PC-3 (cell line): ENCODE data around the gene HMCN2. TPM values are rescaled to one million over a fixed set of nuclear protein-coding genes. Genes with fewer than 3 reads are reported as not detected.

Experiments used
- ATAC-seq: fragments of 200-7000 bp; cut with Tn5 transposase; 2 replicates; pipeline ENCODE4 v1.9.1; 2020; ENCODE audit warnings: mild to moderate bottlenecking, moderate library complexity
- BruUV-seq: library from RNA; stranded (reverse); fragments of 400-500 nt; replicated peaks from 2 replicates; lab custom pipeline; 2021; lab: Mats Ljungman, UMichigan
- CTCF ChIA-PET: fragments of 300-600 bp; sonication (Branson Sonifier 250); formaldehyde crosslinking; loops from one replicate; lab custom pipeline; 2022; ENCODE audit warnings: antibody characterized with exemption; lab: Charles Lee
- POLR2A ChIA-PET: fragments of 300-600 bp; sonication (Branson Sonifier 250); formaldehyde crosslinking; loops from one replicate; lab custom pipeline; 2022; ENCODE audit warnings: antibody characterized with exemption; ENCODE audit not compliant: unreplicated experiment; lab: Charles Lee
- DNase-seq: peaks from one replicate; pipeline ENCODE4 v3.0.0-alpha.2; 2015
- H2AFZ ChIP-seq: fragments of 300-600 bp; sonication (generic); 2 replicates; pipeline ENCODE4 v1.6.0; 2016; ENCODE audit warnings: antibody characterized with exemption, low read length
- H3F3A ChIP-seq: fragments of 300-600 bp; sonication (generic); one replicate; pipeline ENCODE4 v1.6.0; 2017; ENCODE audit warnings: antibody characterized with exemption, low read length, control low read depth, mild to moderate bottlenecking; ENCODE audit not compliant: unreplicated experiment
- H3K27ac ChIP-seq: fragments of 300-600 bp; sonication (generic); 2 replicates; pipeline ENCODE4 v1.5.1; 2016; ENCODE audit warnings: mild to moderate bottlenecking, low read length
- H3K27me3 ChIP-seq: fragments of 300-600 bp; sonication (generic); 2 replicates; pipeline ENCODE4 v1.6.1; 2016; ENCODE audit warnings: low read length, mixed read lengths
- H3K36me3 ChIP-seq: fragments of 300-600 bp; sonication (generic); 2 replicates; pipeline ENCODE4 v1.6.1; 2016; ENCODE audit warnings: low read depth, mixed run types, low read length, mixed read lengths
- H3K4me1 ChIP-seq: fragments of 300-600 bp; sonication (generic); 2 replicates; pipeline ENCODE4 v1.5.1; 2016; ENCODE audit warnings: low read length; ENCODE audit not compliant: insufficient read depth
- H3K4me2 ChIP-seq: fragments of 300-600 bp; sonication (generic); 2 replicates; pipeline ENCODE4 v1.6.0; 2016; ENCODE audit warnings: low read length
- H3K4me3 ChIP-seq: fragments of 300-600 bp; sonication (generic); 2 replicates; pipeline ENCODE4 v1.5.1; 2016; ENCODE audit warnings: mild to moderate bottlenecking, low read length, mixed read lengths
- H3K79me2 ChIP-seq: fragments of 300-600 bp; sonication (generic); 2 replicates; pipeline ENCODE4 v1.6.1; 2017; ENCODE audit warnings: low read length, mixed read lengths
- H3K9ac ChIP-seq: fragments of 300-600 bp; sonication (generic); 2 replicates; pipeline ENCODE4 v1.6.0; 2016; ENCODE audit warnings: mild to moderate bottlenecking, low read length
- H3K9me2 ChIP-seq: fragments of 300-600 bp; sonication (generic); replicated peaks from 2 replicates; pipeline ENCODE4 v1.6.1; 2016; ENCODE audit warnings: mixed run types, low read length, mixed read lengths
- H3K9me3 ChIP-seq: fragments of 300-600 bp; sonication (generic); 2 replicates; pipeline ENCODE4 v1.6.1; 2016; ENCODE audit warnings: low read length, mixed read lengths
- H4K20me1 ChIP-seq: fragments of 300-600 bp; sonication (generic); 2 replicates; pipeline ENCODE4 v1.6.1; 2016; ENCODE audit warnings: low read length, mixed read lengths
- EZH2 ChIP-seq: fragments of 300-600 bp; sonication (generic); IDR thresholded peaks from one replicate; pipeline ENCODE4 v1.6.1; 2017; ENCODE audit warnings: antibody characterized with exemption, mild to moderate bottlenecking, low read length; ENCODE audit not compliant: unreplicated experiment
- EZH2phosphoT487 ChIP-seq: fragments of 300-600 bp; sonication (generic); IDR thresholded peaks from 2 replicates; pipeline ENCODE4 v1.6.1; 2018; ENCODE audit warnings: mild to moderate bottlenecking, antibody characterized with exemption, low read length, borderline replicate concordance
- intact Hi-C: fragments of 100-400 bp; cut with micrococcal nuclease; formaldehyde crosslinking; loops from 2 replicates; pipeline ENCODE4 v1.9.0; 2023
- total RNA-seq: library from RNA; depleted of rRNA; stranded (reverse); fragments of >200 nt; gene quantifications from 2 replicates; pipeline ENCODE4 v1.2.3, GENCODE V29; 2014
- TF ChIP-seq, protein P1 (sequence below): fragments of 300-600 bp; sonication (generic); conservative IDR thresholded peaks from 2 replicates; pipeline ENCODE4 v1.5.1; 2017; ENCODE audit warnings: antibody characterized with exemption, low read depth, mild to moderate bottlenecking, low read length

The HMCN2 gene
- total RNA-seq, 1 experiment from 2014 or later = 0.11 TPM

DNA sequence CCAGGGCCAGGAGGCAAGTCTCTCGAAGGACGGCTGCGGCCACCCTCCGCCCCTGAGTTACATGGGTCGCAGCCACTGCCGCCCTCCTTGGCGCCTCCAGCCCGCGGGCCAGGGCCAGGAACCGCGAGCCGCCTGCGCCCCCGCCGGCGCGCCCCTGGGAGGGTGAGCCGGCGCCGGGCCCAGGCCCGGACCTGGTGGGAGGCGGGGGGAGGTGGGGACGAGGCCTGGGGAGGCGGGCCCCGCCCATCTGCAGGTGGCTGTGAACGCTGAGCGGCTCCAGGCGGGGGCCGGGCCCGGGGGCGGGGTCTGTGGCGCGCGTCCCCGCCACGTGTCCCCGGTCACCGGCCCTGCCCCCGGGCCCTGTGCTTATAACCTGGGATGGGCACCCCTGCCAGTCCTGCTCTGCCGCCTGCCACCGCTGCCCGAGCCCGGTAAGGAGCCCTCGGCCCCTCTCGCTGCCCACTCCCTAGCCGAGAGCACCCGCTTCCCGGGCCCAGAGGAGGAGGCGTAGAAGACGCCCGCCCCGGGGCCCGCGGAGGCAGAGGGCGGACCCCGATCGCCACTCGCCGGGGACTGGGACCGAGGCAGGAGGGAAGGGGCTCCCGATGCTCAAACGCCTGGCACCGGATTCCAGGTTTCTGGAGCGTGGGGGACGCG is 179.1 kb downstream of the HMCN2 start, which contains the start of gene ASS1:
ASS1 (plus strand) TSS at position 397 of the 657 bp plus-strand sequence. CDS start 7,268 bp downstream, outside the sequence.
- ChIA-PET POLR2A (no interaction called here), CTCF (no interaction called here)
- ATAC-seq (peak; percentile 79), DNase-seq (peak; percentile 69)
- Histone ChIP-seq H3K4me1 (peaks cover 17% of the 10 kb centered on the region), H3K4me2 (peak within 1 kb of the TSS; percentile 89), H2AFZ (peak within 1 kb of the TSS; percentile 84), H3K79me2 (no peaks in the 10 kb centered on the region), H3F3A (no peaks in the 10 kb centered on the region), H3K36me3 (no peaks in the 10 kb centered on the region), H3K27ac (no peak within 1 kb of the TSS), H3K9me3 (0 out of 2 replicates have a peak, but pooled peaks cover 5% of the 10 kb centered on the region), H3K9me2 (no peaks in the 10 kb centered on the region), H4K20me1 (no peaks in the 10 kb centered on the region), H3K27me3 (no peaks in the 10 kb centered on the region), H3K9ac (peak within 1 kb of the TSS; percentile 53), H3K4me3 (peak within 1 kb of the TSS; percentile 76)
- no TSS peak for BruUV-seq
- no peak for TF ChIP-seq EZH2phosphoT487
- TF ChIP-seq, protein P1, sequence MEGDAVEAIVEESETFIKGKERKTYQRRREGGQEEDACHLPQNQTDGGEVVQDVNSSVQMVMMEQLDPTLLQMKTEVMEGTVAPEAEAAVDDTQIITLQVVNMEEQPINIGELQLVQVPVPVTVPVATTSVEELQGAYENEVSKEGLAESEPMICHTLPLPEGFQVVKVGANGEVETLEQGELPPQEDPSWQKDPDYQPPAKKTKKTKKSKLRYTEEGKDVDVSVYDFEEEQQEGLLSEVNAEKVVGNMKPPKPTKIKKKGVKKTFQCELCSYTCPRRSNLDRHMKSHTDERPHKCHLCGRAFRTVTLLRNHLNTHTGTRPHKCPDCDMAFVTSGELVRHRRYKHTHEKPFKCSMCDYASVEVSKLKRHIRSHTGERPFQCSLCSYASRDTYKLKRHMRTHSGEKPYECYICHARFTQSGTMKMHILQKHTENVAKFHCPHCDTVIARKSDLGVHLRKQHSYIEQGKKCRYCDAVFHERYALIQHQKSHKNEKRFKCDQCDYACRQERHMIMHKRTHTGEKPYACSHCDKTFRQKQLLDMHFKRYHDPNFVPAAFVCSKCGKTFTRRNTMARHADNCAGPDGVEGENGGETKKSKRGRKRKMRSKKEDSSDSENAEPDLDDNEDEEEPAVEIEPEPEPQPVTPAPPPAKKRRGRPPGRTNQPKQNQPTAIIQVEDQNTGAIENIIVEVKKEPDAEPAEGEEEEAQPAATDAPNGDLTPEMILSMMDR = no peak
- no peak for TF ChIP-seq EZH2
- intact Hi-C loops = no loop called here

DNA sequence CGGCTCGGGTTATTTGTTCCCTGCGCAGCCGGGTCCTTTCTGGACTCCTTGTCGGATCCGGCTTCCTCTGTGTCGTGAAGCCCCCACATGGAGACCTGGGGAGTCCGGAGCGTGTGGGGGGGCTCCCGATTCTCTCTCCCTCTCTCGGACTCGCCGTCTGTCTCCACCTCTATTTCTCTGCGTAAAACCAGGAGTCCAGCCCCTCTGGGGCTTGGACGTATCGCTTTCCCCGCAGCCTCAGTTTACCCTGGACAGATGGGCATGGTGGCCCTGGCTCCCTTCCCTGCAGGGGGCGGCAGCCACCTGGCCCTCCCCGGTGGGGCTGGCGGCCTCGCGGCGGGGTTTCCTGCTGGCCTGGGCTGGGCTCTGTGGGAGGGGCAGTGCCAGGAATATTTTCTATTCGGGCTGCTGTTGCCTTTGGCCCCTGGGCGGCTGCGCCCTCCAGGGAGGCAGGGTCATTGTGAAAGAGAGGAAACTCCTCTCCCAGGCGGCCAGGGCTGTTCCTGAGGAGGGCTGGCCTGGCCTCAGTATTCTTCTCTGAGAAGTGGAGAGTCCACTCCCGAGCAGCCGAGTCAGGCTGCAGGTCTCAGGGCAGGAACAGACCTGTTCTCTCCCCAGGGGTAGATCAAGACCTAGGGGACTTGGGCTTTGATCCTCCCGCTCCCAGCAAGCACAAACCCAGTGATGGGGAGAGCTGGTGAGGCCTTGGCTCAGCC is 179.9 kb downstream of the HMCN2 start:
- Histone ChIP-seq H3K27ac (no peak overlapping the region), H3K4me1 (peaks cover 17% of the 10 kb centered on the region), H3K4me3 (peak overlapping the region; percentile 76), H3K9ac (peak overlapping the region; percentile 53), H3K36me3 (no peaks in the 10 kb centered on the region), H3K9me3 (0 out of 2 replicates have a peak, but pooled peaks cover 5% of the 10 kb centered on the region), H3K9me2 (no peaks in the 10 kb centered on the region), H4K20me1 (no peaks in the 10 kb centered on the region), H3K27me3 (no peaks in the 10 kb centered on the region), H3K4me2 (peak overlapping the region; percentile 89), H3K79me2 (no peaks in the 10 kb centered on the region), H3F3A (no peaks in the 10 kb centered on the region), H2AFZ (peak overlapping the region; percentile 84)
- POLR2A ChIA-PET = no interaction called here
- ATAC-seq (peak; percentile 43), DNase-seq (peak; percentile 27)
- intact Hi-C loops = no loop called here
- TSS peak; percentile 43 for BruUV-seq
- CTCF ChIA-PET = no interaction called here
- TF ChIP-seq EZH2phosphoT487 (no peak), EZH2 (no peak)
- TF ChIP-seq, protein P1 = no peak
